Measurements from ENCODE around the gene NRXN3. TPM values are rescaled to one million over a fixed set of nuclear protein-coding genes. Genes with fewer than 3 reads are reported as not detected.

Gene NRXN3
- total RNA-seq, 1 experiment from 2014 or later: 0.80 TPM

DNA sequence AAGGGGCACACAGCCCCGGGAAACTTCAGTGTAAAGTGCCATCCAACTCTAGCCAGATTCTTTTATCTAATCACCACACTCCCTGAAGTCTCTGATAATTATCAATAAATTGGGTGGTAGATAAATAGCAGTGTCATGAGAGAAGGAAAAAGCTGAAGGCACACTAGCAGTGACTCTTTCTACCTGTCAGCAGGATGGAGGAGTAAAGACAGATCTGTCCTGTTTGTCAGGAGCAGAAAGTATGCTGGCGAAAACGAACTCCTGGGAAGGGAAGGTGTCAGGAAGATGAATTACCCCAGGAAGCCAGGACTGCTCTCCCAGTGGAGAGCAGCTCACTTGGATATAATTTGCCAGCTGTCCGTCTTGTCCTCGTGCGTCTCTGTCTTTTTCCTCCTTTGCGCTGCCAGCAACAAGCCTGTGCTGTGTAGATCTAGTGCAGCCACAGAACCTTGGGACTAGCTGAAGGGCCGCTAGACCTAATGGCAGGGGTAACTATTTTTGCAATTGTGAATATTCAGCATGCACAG lies 1059.3 kb downstream of the NRXN3 start:
- no peak for DNase-seq
- no peaks in the 10 kb centered on the region for H3K27me3 ChIP-seq (ENCODE audit: control insufficient read depth, insufficient read depth, low read length)
- H3K4me3 ChIP-seq (ENCODE audit: insufficient read depth, low read depth, low read length): no peak overlapping the region
- H3K36me3 ChIP-seq (replicated peaks; ENCODE audit: control insufficient read depth, insufficient read depth, low read length): no peaks in the 10 kb centered on the region

DNA sequence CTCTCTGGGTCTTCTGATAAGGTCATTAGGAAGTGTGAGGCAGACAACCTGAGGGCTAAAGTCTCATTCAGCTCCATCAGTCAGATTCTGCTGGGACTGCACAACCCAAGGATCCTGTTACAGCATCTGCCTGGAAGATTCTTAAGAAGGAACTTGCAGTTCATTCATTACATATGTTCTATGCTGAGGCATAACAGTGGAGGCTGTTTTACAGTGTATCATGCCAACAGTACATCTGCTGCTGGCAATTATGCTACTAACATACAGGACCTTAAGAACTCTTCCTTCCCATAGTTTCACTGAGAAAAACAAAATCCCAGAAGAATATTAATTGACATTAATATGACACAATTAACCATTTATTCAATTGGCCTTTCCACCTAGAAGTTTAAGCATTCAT lies 1072.5 kb downstream of the NRXN3 start:
- Histone ChIP-seq H3K27me3 (ENCODE audit: control insufficient read depth, insufficient read depth, low read length) (no peaks in the 10 kb centered on the region), H3K4me3 (ENCODE audit: insufficient read depth, low read depth, low read length) (no peak overlapping the region), H3K36me3 (replicated peaks; ENCODE audit: control insufficient read depth, insufficient read depth, low read length) (no peaks in the 10 kb centered on the region)

DNA sequence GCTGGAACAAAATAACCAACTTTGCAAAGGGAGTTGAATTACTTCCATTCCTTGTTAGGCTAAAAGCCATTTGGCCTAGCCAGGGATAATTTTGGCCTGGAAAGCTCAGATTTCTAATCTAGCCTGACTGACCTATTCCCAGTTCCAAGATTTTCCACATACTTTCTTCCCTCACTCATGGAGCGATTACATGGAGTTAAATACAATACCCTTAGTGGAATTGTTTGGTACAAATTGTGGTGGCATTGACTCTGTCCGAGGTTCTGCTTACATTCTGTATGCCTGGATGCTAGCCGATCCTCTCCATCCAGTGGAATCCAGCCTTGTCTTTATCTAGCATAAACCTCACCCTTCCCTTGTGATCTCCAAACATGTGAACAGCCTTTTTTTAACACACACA lies 1076.0 kb downstream of the NRXN3 start:
- H3K27me3 ChIP-seq (ENCODE audit: control insufficient read depth, insufficient read depth, low read length): no peaks in the 10 kb centered on the region
- no peak for DNase-seq
- no peaks in the 10 kb centered on the region for H3K36me3 ChIP-seq (replicated peaks; ENCODE audit: control insufficient read depth, insufficient read depth, low read length)
- no peak overlapping the region for H3K4me3 ChIP-seq (ENCODE audit: insufficient read depth, low read depth, low read length)

More for the DNA sequence above, 1072.5 kb downstream of the NRXN3 start:
- no peak for DNase-seq

DNA sequence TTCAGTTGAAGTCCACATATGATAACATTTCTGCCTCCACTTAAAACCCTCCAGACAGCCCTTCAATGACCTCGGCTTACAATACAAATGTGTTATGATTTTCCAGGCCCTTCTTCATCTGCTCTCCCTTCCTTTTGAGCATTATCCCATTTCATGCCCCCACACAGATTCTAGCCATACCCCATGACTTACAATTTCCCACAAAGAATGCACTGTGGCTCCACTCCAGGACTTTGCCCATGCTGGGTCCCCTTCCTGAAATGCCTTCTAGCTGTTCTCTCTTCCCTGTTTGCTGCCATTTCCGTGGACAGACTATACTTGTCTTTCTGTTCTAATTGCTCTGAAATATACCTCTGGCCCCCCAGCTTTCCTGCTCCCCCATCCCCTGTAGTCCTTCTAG lies 1078.0 kb downstream of the NRXN3 start:
- no peak overlapping the region for H3K4me3 ChIP-seq (ENCODE audit: insufficient read depth, low read depth, low read length)
- H3K36me3 ChIP-seq (replicated peaks; ENCODE audit: control insufficient read depth, insufficient read depth, low read length): no peaks in the 10 kb centered on the region
- DNase-seq: no peak
- no peaks in the 10 kb centered on the region for H3K27me3 ChIP-seq (ENCODE audit: control insufficient read depth, insufficient read depth, low read length)

DNA sequence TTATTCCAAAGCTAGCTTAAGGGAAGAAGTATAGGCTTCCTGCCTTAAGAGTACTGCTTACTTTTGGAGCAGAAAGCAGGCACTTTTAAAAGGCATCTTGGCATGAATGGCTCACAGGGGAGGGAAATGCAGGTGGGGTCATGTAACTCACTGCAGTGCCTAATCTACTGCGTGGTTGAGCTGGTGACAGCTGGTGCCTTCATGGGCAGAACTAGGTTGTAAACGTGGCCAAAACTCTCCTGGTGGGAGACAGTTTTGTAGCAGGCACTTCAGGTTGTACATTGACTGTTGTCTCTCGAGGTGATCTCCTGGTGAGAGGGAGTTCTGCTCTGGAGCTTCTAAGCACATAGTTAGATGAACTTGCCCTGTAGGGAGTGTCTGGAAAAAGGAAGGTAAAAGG lies 1078.6 kb downstream of the NRXN3 start:
- no peak overlapping the region for H3K4me3 ChIP-seq (ENCODE audit: insufficient read depth, low read depth, low read length)
- no peak for DNase-seq
- no peaks in the 10 kb centered on the region for H3K36me3 ChIP-seq (replicated peaks; ENCODE audit: control insufficient read depth, insufficient read depth, low read length)
- H3K27me3 ChIP-seq (ENCODE audit: control insufficient read depth, insufficient read depth, low read length): no peaks in the 10 kb centered on the region

DNA sequence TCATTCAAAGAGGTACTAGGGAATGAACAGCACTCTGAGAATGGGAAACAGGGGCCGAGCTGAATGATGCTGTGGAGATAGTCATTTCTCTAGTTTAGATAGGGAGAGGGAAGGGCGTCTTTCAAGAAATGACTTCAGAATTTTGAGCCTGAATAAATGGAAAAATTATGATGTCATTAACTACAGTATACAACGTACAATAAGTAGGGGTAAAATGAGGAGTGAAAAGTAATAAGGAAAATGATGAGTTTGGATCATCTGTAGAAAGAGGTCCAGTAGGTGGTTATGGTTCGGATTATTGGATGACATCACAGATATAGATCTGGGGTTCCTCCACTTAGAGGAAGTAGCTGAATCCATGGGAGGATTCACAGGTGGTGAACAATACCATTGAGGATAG lies 1081.1 kb downstream of the NRXN3 start:
- DNase-seq: no peak
- Histone ChIP-seq H3K4me3 (ENCODE audit: insufficient read depth, low read depth, low read length) (no peak overlapping the region), H3K27me3 (ENCODE audit: control insufficient read depth, insufficient read depth, low read length) (no peaks in the 10 kb centered on the region), H3K36me3 (replicated peaks; ENCODE audit: control insufficient read depth, insufficient read depth, low read length) (no peaks in the 10 kb centered on the region)

DNA sequence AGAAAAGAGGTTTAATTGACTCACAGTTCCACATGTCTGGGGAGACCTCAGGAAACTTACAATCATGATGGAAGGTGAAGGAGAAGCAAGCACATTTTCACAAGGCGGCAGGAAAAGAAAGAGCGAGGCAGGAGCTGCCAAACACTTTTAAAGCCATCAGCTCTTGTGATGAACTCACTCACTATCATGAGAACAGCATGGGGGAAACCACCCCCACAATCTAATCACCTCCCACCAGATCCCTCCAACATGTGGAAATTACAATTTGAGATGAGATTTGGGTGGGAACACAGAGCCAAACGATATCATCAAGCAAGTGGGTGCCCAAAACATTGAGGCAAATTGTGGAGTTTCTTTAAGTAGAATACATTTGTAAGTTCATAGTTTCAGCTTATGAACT lies 1083.4 kb downstream of the NRXN3 start:
- no peaks in the 10 kb centered on the region for H3K36me3 ChIP-seq (replicated peaks; ENCODE audit: control insufficient read depth, insufficient read depth, low read length)
- no peak overlapping the region for H3K4me3 ChIP-seq (ENCODE audit: insufficient read depth, low read depth, low read length)
- DNase-seq: no peak
- H3K27me3 ChIP-seq (ENCODE audit: control insufficient read depth, insufficient read depth, low read length): no peaks in the 10 kb centered on the region

DNA sequence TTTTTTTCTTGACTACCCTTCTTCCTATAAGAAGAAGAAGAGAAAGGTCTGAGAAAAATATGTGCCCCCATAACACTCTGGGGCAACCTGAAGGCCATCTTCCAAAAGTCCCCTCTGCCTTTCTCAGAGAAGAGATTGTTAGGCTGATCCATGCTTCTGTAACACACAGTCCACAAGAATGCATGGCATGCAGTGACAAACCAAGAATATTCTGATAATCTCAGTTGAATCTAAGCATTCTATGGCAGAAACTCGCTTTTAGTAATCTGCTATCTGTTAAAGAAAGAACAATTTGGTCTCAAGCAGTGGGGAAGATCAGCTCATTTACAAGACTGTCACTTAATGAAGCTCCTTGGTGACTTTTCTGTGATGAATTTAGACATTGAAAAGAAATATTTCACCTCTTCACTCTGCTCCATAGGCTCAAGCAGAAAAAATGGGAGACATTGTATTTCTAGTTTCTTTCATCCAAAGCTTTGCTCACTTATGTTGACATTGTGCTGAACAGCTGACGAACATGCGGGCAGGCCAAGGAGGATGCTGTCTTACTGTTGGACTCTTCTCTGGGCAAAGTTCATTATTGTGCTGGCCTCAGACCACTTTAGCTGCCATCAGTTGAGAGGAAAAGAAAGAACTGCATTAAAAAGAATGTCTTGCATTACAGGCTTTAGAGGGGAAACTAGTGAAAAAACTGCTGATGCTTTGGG lies 1084.0 kb downstream of the NRXN3 start:
- Histone ChIP-seq H3K27me3 (ENCODE audit: control insufficient read depth, insufficient read depth, low read length) (no peaks in the 10 kb centered on the region), H3K4me3 (ENCODE audit: insufficient read depth, low read depth, low read length) (no peak overlapping the region), H3K36me3 (replicated peaks; ENCODE audit: control insufficient read depth, insufficient read depth, low read length) (no peaks in the 10 kb centered on the region)
- no peak for DNase-seq

DNA sequence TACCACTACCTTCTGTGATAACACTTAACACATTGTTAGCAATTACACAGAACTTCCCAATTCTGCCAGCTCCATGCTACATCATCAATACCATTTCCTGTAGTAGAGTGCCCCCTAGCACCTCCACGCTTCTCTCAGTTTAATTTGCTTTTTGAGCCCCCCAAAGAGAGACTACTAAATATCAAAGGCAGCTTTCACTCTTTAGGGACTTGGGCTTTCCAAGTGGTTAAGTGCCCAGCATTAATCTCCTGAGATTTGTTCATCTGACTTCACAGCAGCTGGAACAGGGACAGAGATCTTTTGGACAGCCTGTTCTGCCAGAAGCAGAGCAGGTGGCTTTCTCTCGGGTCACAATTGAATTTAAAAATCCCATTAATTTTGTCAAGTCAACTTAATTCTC lies 1086.2 kb downstream of the NRXN3 start:
- DNase-seq: no peak
- Histone ChIP-seq H3K36me3 (replicated peaks; ENCODE audit: control insufficient read depth, insufficient read depth, low read length) (no peaks in the 10 kb centered on the region), H3K27me3 (ENCODE audit: control insufficient read depth, insufficient read depth, low read length) (no peaks in the 10 kb centered on the region), H3K4me3 (ENCODE audit: insufficient read depth, low read depth, low read length) (no peak overlapping the region)

DNA sequence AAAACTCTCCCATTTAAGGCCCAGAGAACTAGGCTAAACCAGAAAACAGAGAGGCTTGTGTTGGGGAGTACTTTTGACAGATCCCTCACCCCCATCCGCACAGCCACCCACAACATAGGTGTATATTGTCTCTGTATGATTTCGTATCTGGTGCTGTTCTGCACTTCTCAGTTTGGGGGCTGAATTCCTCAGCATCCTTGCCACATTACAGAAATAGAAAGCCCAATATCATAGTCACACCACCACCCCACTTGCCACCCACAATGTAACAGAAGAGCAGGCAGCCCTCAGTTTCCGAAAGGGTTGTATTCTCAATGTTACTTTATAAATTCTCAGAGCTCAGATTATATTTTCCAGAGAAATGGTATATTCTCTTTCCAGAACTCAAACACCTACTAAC lies 1090.2 kb downstream of the NRXN3 start:
- no peaks in the 10 kb centered on the region for H3K27me3 ChIP-seq (ENCODE audit: control insufficient read depth, insufficient read depth, low read length)
- H3K4me3 ChIP-seq (ENCODE audit: insufficient read depth, low read depth, low read length): no peak overlapping the region

DNA sequence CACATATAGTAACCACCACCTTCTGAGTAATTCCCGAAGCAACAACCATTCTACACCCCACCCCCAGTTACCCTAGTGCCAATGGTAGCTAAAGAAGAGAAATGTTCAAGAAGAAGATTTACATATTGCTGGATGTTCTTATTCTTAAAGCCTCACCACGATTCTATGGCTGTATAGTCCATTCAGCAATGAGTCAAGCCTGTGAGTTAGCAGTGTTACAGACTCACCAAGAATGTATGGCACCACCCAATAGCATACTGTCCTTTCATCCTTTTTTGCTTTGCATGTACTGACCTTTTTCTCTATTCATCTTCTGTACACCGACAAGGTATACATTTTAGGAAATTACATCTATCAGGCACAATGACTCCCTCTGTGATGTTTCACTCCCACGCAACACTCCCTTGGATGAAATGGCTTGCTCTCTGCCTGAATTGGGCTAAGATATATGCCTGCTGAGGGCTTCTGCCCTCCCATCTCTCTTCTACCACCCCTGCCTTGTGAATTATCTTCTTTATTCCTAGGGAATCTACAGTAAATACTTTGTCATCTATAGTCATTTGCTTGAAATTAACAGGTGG lies 1095.3 kb downstream of the NRXN3 start:
- H3K36me3 ChIP-seq (replicated peaks; ENCODE audit: control insufficient read depth, insufficient read depth, low read length): no peaks in the 10 kb centered on the region
- no peak for DNase-seq
- H3K4me3 ChIP-seq (ENCODE audit: insufficient read depth, low read depth, low read length): no peak overlapping the region
- no peaks in the 10 kb centered on the region for H3K27me3 ChIP-seq (ENCODE audit: control insufficient read depth, insufficient read depth, low read length)

More for the DNA sequence above, 1090.2 kb downstream of the NRXN3 start:
- no peaks in the 10 kb centered on the region for H3K36me3 ChIP-seq (replicated peaks; ENCODE audit: control insufficient read depth, insufficient read depth, low read length)
- DNase-seq: no peak

DNA sequence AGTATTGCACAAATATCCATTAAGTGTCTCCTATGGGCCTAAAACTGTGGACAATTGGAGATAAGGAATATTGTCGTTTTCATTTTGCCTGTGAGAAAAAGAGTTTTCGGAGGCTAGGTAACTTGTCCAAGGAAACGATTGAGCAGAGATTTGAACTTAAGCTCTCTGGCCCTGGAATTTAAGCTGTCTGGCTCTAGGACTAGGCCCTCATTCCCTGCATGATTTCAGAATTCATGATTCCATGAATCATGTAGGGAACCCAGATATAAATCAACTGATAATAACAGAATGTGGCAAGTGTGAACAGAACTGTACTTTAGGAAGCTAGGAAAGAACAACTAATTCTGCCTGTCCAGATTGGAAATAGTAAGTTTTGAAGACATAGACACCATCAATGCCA lies 1100.2 kb downstream of the NRXN3 start:
- no peak overlapping the region for H3K4me3 ChIP-seq (ENCODE audit: insufficient read depth, low read depth, low read length)
- no peak for DNase-seq
- H3K36me3 ChIP-seq (replicated peaks; ENCODE audit: control insufficient read depth, insufficient read depth, low read length): no peaks in the 10 kb centered on the region

DNA sequence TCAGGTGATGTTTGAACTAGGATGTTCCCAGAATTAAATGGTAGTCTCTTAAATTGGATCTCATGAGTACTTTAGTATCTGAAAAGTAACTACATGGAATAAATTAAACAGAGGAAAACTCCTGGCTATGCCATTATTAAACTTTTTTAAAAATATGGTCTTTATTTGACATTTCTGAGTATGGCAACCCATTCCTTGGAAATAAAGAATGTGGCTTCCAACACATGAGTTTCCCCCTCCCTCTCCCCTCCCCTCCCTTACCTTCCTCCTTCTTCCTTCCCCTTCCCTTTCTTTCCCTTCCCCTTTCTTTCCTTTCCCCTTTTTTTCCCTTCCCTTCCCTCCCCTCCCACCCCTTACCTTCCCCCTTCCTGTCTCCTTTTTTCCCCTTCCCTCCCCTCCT lies 1100.9 kb downstream of the NRXN3 start:
- no peaks in the 10 kb centered on the region for H3K36me3 ChIP-seq (replicated peaks; ENCODE audit: control insufficient read depth, insufficient read depth, low read length)
- H3K4me3 ChIP-seq (ENCODE audit: insufficient read depth, low read depth, low read length): no peak overlapping the region
- no peak for DNase-seq
- H3K27me3 ChIP-seq (ENCODE audit: control insufficient read depth, insufficient read depth, low read length): no peaks in the 10 kb centered on the region

More for the DNA sequence above, 1100.2 kb downstream of the NRXN3 start:
- H3K27me3 ChIP-seq (ENCODE audit: control insufficient read depth, insufficient read depth, low read length): no peaks in the 10 kb centered on the region

DNA sequence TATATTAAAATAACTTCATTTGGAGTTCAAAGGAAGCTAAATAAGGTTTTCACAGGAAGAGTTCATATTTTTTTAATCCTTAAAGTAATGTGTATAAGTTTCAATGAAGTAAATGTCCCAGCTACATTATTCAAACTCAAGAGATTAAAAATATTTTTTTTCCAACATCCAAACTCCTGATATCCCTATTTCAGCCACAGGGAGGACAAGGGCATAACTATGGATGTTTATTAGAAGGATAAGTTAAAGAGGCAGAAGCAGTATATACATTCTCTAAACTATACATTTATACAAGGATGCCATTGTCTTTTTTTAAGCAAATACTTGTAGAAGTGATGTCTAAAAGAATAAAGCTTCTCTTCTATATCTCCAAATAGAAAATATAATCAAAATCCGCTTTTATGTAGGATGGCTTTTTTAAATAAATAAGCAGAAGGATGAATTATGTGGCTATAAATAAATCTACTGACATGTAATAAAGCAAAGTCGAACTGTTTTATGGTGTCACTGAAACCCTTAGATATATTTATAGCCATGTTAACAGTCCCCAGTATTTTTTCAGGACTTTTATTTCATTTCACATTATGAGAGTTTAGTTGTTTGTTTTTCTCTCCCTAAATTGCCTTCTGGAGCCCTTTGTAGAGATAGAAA lies 1104.6 kb downstream of the NRXN3 start:
- DNase-seq: no peak

DNA sequence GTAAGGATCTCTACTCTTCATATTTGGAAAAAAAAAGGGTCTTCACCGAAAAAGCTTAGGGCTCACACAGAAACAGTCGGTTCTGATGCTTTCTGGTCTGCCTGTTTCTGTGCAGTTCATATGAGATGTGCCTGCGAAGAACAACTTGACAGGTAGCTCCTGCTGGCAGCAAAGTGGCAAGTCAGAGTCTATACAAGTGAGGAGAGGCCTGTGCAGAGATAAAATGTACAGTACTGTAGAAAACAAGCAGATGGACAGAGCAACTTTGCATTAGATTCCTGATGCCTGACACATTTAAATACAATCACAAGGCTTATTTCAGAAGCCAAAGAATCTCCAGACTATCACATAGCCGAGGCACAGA lies 1105.1 kb downstream of the NRXN3 start:
- no peak overlapping the region for H3K4me3 ChIP-seq (ENCODE audit: insufficient read depth, low read depth, low read length)
- no peak for DNase-seq
- peaks cover 24% of the 10 kb centered on the region for H3K27me3 ChIP-seq (ENCODE audit: control insufficient read depth, insufficient read depth, low read length)
- H3K36me3 ChIP-seq (replicated peaks; ENCODE audit: control insufficient read depth, insufficient read depth, low read length): no peaks in the 10 kb centered on the region

More for the DNA sequence above, 1104.6 kb downstream of the NRXN3 start:
- peaks cover 19% of the 10 kb centered on the region for H3K27me3 ChIP-seq (ENCODE audit: control insufficient read depth, insufficient read depth, low read length)
- no peaks in the 10 kb centered on the region for H3K36me3 ChIP-seq (replicated peaks; ENCODE audit: control insufficient read depth, insufficient read depth, low read length)
- no peak overlapping the region for H3K4me3 ChIP-seq (ENCODE audit: insufficient read depth, low read depth, low read length)
